NAMALWA (cell line): ENCODE results near the gene DNAAF9.

Experiments
- DNase-seq: peaks from one replicate; pipeline ENCODE4 v3.0.0-alpha.2; 2015; ENCODE audit warnings: low spot score

The DNAAF9 gene

DNA sequence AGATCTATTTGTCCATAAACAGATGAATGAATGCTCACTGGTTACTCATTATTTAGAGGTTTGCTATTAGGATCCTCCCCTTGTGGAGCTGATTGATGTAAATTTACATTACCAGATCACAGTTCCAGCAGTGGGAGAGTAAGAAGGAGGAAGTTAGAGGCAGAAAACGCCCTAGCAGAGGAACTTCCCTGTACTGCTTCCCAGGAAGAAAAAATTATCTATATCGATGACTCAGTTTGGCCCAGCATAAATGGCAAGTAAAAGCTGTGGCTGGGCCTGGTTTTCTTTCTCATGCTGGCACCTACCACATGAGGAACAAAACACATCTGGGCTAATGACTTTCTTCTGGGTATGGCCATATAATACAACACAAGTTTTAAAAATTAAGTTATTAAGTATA, 35.7 kb downstream of the DNAAF9 start:
- DNase-seq, result no peak

DNA sequence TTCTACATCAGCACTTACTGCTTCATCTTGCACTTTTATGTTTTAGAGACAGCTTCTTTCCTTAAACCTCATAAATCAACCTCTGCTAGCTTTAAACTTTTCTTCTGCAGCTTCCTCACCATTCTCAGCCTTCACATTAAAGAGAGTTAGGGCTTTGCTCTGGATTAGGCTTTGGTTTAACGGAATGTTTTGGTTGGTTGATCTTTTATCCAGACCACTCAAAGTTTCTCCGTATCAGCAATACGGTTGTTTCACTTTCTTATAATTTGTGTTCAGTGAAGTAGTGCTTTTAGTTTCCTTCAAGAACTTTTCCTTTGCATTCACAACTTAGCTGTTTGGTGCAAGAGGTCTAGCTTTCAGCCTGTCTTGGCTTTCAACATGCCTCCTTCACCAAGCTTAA, 40.4 kb downstream of the DNAAF9 start:
- no peak for DNase-seq

- DNase-seq, result no peak
Observed at GRCh38 chr20:3364323-3365013, 43.0 kb downstream of the DNAAF9 start.

DNA sequence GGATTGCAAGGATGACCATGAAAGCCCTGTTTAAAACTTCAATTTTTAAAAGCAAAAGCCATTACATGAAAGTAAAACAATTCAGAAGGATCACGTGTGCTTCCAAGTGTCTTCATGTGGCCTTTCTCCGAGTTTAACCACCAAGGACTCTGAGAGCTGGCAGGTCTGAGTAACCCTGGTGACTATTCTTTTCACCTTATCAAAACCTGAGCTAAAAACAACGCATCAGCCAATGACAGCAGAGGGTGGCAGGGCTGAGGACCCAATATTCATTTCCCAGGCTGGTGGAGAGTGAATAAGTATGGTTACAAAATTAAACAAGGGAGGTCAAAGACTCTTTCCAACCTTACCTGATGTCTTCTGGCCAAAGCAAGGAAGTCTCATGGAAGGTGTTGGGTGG, 46.7 kb downstream of the DNAAF9 start:
- no peak for DNase-seq

GRCh38 chr20:3358676-3359340, 48.7 kb downstream of the DNAAF9 start:
- no peak for DNase-seq
